Activated T-helper 1 cell treated with anti-CD3 and anti-CD28 coated beads, Interleukin-12 subunit alpha, Interleukin-12 subunit beta, Interleukin-2, Interleukin-4 antibody, amounts not matched to agents 30 ng/mL and 10 ng/mL and 1 ng/mL, durations not matched to agents 14 hours and 24 hours and 36 hours (primary cell): ENCODE results near the gene ADD3. TPM values are rescaled to one million over a fixed set of nuclear protein-coding genes. Genes with fewer than 3 reads are reported as not detected.

ENCODE experiments used
- DNase-seq: peaks from one replicate; pipeline ENCODE4 v3.0.0; 2021; ENCODE audit warnings: low spot score
- H3K27ac Mint-ChIP-seq: one replicate; pipeline ENCODE4 v1.8.0; 2021; ENCODE audit warnings: mild to moderate bottlenecking, mixed read lengths
- H3K27me3 Mint-ChIP-seq: one replicate; pipeline ENCODE4 v1.8.0; 2022; ENCODE audit warnings: mild to moderate bottlenecking, moderate library complexity, mixed read lengths; ENCODE audit not compliant: insufficient read depth
- H3K36me3 Mint-ChIP-seq: one replicate; pipeline ENCODE4 v1.8.0; 2021; ENCODE audit warnings: low read depth, mixed read lengths
- H3K4me1 Mint-ChIP-seq: one replicate; pipeline ENCODE4 v1.8.0; 2021; ENCODE audit warnings: low read depth, mixed read lengths
- H3K4me3 Mint-ChIP-seq: one replicate; pipeline ENCODE4 v1.8.0; 2021; ENCODE audit warnings: mild to moderate bottlenecking, moderate library complexity, mixed read lengths
- H3K9me3 Mint-ChIP-seq: one replicate; pipeline ENCODE4 v1.8.0; 2021; ENCODE audit warnings: mixed read lengths
- intact Hi-C: fragments of 100-400 bp; cut with micrococcal nuclease; formaldehyde crosslinking; loops from one replicate; pipeline ENCODE4 v1.15.1; 2024
- total RNA-seq: library from RNA; stranded (reverse); gene quantifications from 2 replicates; pipeline ENCODE4 v1.2.3, GENCODE V29; 2022

ADD3 gene
- 30.1 and 36.6 TPM in 2 replicates for total RNA-seq

DNA sequence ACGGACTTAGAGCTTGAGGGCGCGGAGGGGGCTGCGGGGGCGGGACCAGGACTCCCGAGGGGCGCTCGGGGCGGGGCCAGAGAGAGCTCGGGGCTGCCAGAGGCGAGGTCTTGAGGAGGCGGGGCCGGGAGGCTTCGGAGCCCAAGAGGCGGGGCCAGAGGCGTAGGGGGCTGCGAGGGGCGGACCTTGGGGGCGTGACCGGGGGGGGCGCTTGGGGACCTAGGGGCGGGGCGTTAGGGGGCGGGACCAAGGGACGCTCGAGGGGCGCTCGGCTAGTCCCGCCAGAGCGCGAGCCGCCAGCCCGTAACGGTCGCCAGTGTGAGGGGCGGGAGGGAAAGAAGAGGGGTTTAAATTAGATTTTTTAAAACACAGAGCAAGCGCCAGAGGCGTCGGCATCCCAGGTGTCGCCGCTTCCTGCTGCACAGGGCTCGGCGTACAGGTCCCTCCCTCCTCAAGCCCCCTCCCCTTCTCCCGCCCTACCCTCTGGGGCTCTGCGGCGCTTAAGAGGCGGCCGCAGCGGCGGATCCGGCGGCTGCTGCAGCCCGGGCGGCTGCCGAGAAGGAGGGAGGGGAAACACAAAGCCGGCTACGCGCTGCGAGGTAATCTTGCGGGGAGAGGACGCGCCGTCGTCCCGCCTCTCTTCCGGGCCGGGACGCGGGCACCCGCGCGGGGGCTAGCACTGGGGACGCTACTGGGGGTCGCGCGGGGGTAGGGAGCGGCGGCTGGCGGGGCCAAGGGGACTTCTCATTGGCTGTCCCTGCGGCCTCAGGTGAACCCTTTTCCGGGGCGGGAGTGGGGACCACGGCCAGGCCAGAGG, at the start of gene ADD3:
ADD3 (plus strand) TSS at position 284 of the 817 bp plus-strand sequence. CDS start 92,670 bp downstream, outside the sequence.
- intact Hi-C loops = loop anchor here (1.0 to 10.0 kb wide), 7 partner anchors 30 to 857 kb away; partner anchors contain the start of genes SMC3, SMNDC1 and XPNPEP1
- Mint-ChIP-seq H3K9me3 (no peaks in the 10 kb centered on the region), H3K36me3 (no peaks in the 10 kb centered on the region), H3K4me3 (peak within 1 kb of the TSS; percentile 93), H3K27ac (peak within 1 kb of the TSS; percentile 81), H3K4me1 (peaks cover 47% of the 10 kb centered on the region), H3K27me3 (peaks cover 2% of the 10 kb centered on the region)
- DNase-seq = peak; percentile 81

GRCh38 chr10:109958059-109958458, 49.7 kb upstream of the ADD3 start:
- DNase-seq = no peak
- Mint-ChIP-seq H3K4me1 (peaks cover 20% of the 10 kb centered on the region), H3K36me3 (no peaks in the 10 kb centered on the region), H3K27ac (no peak overlapping the region), H3K9me3 (no peaks in the 10 kb centered on the region), H3K27me3 (peaks cover 8% of the 10 kb centered on the region), H3K4me3 (no peak overlapping the region)
- intact Hi-C loops = no loop called here

DNA sequence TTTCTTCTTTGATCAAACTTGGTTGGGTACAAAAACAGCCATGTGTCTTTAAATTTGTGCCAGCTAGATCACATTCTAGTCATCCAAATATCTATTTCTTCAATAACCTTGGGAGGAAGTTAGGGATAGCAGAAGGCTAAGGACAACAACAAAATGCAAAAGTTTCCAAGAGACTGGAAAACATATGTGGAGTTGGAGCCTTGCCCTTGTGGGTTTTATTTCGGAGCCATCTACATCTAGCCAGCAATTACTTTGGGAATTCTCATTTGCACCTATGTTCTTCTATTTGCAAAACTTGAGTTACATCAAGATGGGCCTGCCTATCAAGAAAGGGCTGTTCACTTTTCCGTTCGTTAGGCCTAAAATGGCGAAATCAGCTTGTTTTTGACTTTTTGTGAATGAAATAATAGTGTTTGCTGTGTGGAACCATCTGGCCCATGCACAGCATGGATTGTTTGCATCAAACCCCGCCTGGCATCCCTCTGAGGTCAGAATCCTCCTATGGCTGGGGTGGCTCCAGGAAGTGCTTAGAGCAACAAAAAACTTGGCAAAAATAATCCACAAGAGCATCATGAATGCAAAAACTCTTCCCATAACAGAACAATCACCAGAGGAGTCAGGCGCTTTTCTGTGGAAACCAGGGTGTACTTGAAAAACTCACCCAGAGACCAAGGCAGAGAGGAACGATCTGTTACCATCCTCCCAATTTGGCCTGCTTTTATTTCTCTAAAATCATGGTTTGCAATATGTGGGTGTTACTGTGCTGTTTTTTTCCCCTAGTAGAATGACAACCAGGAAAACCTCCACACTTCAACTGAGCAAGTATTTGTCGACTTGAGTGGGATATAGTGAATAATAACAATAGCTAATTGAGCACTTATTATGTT, 48.3 kb upstream of the ADD3 start:
- H3K4me3 Mint-ChIP-seq = no peak overlapping the region
- no peak overlapping the region for H3K27ac Mint-ChIP-seq
- peaks cover 20% of the 10 kb centered on the region for H3K4me1 Mint-ChIP-seq
- H3K36me3 Mint-ChIP-seq = no peaks in the 10 kb centered on the region
- intact Hi-C loops = no loop called here
- H3K27me3 Mint-ChIP-seq = peaks cover 4% of the 10 kb centered on the region
- H3K9me3 Mint-ChIP-seq = no peaks in the 10 kb centered on the region
- DNase-seq = no peak

DNA sequence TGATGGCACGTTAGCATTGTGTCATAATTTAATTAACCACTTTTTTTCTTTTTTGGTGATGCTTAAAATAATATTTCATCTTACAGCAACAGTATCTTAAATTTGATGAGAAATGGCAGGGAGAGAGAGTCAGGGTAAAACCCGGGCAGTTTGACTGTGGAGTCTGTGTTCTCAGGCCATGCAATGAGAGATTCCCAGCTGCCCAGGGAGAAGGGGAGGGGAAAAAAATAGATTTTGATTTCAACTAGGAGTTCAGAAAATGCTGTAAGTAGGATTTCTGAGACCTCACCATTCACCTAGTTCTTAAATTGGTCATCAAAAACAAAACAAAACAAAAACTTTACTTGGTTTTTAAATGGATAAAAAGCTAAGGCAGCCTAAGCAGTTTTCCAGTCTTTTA, 47.1 kb upstream of the ADD3 start:
- H3K27ac Mint-ChIP-seq = no peak overlapping the region
- H3K4me1 Mint-ChIP-seq = peaks cover 20% of the 10 kb centered on the region
- no peak for DNase-seq
- no peaks in the 10 kb centered on the region for H3K36me3 Mint-ChIP-seq
- H3K9me3 Mint-ChIP-seq = no peaks in the 10 kb centered on the region
- H3K27me3 Mint-ChIP-seq = no peaks in the 10 kb centered on the region
- H3K4me3 Mint-ChIP-seq = no peak overlapping the region
- intact Hi-C loops = no loop called here

GRCh38 chr10:109961174-109962001, 46.4 kb upstream of the ADD3 start:
- no peak overlapping the region for H3K27ac Mint-ChIP-seq
- peaks cover 16% of the 10 kb centered on the region for H3K4me1 Mint-ChIP-seq
- no peaks in the 10 kb centered on the region for H3K9me3 Mint-ChIP-seq
- peaks cover 3% of the 10 kb centered on the region for H3K27me3 Mint-ChIP-seq
- no peaks in the 10 kb centered on the region for H3K36me3 Mint-ChIP-seq
- intact Hi-C loops = no loop called here
- DNase-seq = no peak
- no peak overlapping the region for H3K4me3 Mint-ChIP-seq

- intact Hi-C loops = no loop called here
- Mint-ChIP-seq H3K36me3 (no peaks in the 10 kb centered on the region), H3K4me3 (no peak overlapping the region), H3K9me3 (no peaks in the 10 kb centered on the region), H3K27ac (no peak overlapping the region), H3K4me1 (peaks cover 11% of the 10 kb centered on the region), H3K27me3 (peaks cover 3% of the 10 kb centered on the region)
- no peak for DNase-seq
These were observed 45.5 kb upstream of the ADD3 start for GRCh38 chr10:109962247-109962646.

DNA sequence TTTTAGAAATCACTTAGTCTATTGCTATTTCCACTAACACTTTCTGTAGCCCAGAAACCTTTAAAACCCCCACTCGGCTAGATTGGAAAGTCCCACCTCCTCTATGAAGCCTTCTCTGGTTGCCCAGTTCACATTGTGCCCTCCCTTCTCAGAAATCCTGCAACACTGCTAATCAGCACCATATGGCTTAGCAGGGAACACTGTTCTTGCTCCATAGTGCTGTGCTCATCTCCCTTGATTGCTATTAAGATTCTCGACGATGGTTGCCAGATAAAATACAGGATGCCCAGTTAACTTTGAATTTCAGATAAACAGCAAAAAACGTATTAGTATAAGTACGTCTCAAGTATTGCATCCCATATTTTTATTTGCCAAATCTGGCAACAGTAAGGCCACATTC, 44.3 kb upstream of the ADD3 start:
- intact Hi-C loops = no loop called here
- Mint-ChIP-seq H3K27ac (no peak overlapping the region), H3K4me1 (peaks cover 11% of the 10 kb centered on the region), H3K36me3 (no peaks in the 10 kb centered on the region), H3K4me3 (no peak overlapping the region), H3K9me3 (no peaks in the 10 kb centered on the region), H3K27me3 (peaks cover 3% of the 10 kb centered on the region)
- DNase-seq = no peak

GRCh38 chr10:109964318-109964717, 43.5 kb upstream of the ADD3 start:
- Mint-ChIP-seq H3K4me1 (peaks cover 11% of the 10 kb centered on the region), H3K27me3 (peaks cover 7% of the 10 kb centered on the region), H3K27ac (no peak overlapping the region), H3K36me3 (no peaks in the 10 kb centered on the region), H3K4me3 (no peak overlapping the region), H3K9me3 (no peaks in the 10 kb centered on the region)
- DNase-seq = no peak
- intact Hi-C loops = no loop called here

- H3K27me3 Mint-ChIP-seq = peaks cover 16% of the 10 kb centered on the region
- H3K4me3 Mint-ChIP-seq = no peak overlapping the region
- no peaks in the 10 kb centered on the region for H3K4me1 Mint-ChIP-seq
- H3K36me3 Mint-ChIP-seq = no peaks in the 10 kb centered on the region
- H3K27ac Mint-ChIP-seq = no peak overlapping the region
- no peaks in the 10 kb centered on the region for H3K9me3 Mint-ChIP-seq
- intact Hi-C loops = no loop called here
- DNase-seq = no peak
These were observed 40.6 kb upstream of the ADD3 start for GRCh38 chr10:109966961-109967738.

DNA sequence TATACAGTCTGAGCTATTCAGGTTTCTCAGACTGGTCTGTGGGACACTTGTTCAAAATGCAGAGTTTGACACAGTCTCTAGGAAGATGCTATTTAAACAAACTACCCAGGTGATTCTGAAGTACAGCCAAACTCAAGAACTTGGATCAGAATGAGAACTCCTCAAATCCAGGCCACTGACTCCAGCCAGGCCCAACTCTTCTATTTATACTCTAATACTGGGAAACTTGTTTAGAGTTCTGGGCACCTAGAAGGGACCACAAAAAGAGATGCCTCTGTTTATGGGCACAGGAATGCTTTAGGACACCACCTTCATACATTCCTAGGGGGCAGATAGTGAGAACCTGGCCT, 40.1 kb upstream of the ADD3 start:
- Mint-ChIP-seq H3K4me3 (no peak overlapping the region), H3K36me3 (no peaks in the 10 kb centered on the region), H3K9me3 (no peaks in the 10 kb centered on the region), H3K4me1 (no peaks in the 10 kb centered on the region), H3K27me3 (peaks cover 19% of the 10 kb centered on the region), H3K27ac (no peak overlapping the region)
- intact Hi-C loops = no loop called here
- no peak for DNase-seq

- Mint-ChIP-seq H3K36me3 (no peaks in the 10 kb centered on the region), H3K27me3 (peaks cover 22% of the 10 kb centered on the region), H3K4me1 (no peaks in the 10 kb centered on the region), H3K9me3 (no peaks in the 10 kb centered on the region), H3K4me3 (no peak overlapping the region), H3K27ac (no peak overlapping the region)
- intact Hi-C loops = no loop called here
- no peak for DNase-seq
These were observed 38.6 kb upstream of the ADD3 start for GRCh38 chr10:109968953-109969759.
